ENCODE data around the gene VPS11.
"Not testable (repeated sequence)": the region's sequence is repeated elsewhere in the genome, so short reads cannot be mapped to it uniquely, and the experiment has no call there.

The VPS11 gene

DNA sequence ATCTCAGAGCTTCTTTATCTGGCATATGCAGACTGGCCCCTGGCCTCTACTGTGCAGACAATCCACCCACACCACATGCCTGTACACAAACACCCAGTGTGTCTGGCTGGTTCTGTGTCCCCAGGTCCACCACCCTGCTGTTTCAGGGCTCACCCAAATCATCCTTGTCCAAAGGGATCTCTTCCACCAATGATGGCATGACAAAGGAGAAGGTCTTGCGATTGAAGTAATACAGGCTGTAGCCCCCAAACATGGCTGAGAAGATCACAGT, 38.6 kb upstream of the VPS11 start:
- DNase-seq (ENCODE audit: low read depth), result no peak
- TF ChIP-seq, protein P1, sequence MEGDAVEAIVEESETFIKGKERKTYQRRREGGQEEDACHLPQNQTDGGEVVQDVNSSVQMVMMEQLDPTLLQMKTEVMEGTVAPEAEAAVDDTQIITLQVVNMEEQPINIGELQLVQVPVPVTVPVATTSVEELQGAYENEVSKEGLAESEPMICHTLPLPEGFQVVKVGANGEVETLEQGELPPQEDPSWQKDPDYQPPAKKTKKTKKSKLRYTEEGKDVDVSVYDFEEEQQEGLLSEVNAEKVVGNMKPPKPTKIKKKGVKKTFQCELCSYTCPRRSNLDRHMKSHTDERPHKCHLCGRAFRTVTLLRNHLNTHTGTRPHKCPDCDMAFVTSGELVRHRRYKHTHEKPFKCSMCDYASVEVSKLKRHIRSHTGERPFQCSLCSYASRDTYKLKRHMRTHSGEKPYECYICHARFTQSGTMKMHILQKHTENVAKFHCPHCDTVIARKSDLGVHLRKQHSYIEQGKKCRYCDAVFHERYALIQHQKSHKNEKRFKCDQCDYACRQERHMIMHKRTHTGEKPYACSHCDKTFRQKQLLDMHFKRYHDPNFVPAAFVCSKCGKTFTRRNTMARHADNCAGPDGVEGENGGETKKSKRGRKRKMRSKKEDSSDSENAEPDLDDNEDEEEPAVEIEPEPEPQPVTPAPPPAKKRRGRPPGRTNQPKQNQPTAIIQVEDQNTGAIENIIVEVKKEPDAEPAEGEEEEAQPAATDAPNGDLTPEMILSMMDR (IDR thresholded peaks at IDR 0.05; ENCODE audit: low read depth, low read length, missing control alignments), result no peak
- H3K4me3 ChIP-seq (ENCODE audit: low read depth, low read length), result no peak overlapping the region

DNA sequence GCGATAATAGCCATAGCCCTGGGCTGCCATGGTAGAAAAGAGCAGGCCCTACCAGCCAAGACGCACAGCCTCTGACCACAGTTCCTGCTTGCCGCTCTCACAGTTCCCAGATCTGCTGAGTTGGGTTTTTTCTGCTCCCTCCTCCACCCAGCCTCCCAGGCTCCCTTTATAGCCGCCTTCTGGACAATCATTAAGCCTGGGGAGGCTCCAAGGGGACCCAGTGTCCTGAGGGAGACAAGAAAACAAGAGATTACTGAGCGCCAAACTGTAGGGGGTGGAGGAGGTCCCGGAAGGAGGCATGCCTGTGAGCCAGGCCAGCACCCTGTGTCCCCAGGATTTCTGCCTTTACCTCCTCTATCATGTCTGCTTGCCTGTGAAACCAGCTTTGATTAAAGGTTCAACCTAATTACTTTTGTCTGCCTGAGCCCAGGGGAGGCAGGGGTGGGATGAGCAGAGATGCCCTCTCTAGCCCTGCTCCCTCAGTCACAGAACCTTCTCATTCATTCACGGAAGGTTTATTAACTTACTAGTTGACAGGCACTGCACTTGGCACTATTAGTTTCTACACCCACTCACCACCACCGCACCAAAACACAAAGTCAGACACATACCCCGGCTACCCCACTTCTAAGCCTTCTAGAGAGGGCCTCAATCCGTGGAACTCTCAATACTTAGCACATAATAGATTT, 38.1 kb upstream of the VPS11 start:
- H3K4me3 ChIP-seq (ENCODE audit: low read depth, low read length), result peak overlapping the region; percentile 73
- no peak for DNase-seq (ENCODE audit: low read depth)
- TF ChIP-seq, protein P1 (IDR thresholded peaks at IDR 0.05; ENCODE audit: low read depth, low read length, missing control alignments), result no peak

DNA sequence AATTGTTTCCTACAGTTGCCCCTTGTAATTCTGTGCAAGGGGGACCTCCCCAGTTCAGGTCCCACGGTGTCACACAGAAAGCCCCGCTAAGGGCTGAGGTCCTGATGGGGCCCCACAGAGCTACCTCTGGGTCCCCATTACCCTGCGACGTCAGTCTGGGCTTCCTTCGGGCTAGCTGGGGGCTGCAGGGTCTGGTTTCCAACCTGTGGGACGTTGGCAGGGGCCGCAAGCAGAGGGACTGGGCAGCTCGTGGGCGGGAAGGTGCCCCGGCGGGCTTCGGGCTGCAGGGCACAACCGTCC, 37.6 kb upstream of the VPS11 start:
- no peak for DNase-seq (ENCODE audit: low read depth)
- TF ChIP-seq, protein P1 (IDR thresholded peaks at IDR 0.05; ENCODE audit: low read depth, low read length, missing control alignments), result no peak
- H3K4me3 ChIP-seq (ENCODE audit: low read depth, low read length), result peak overlapping the region; percentile 73

DNA sequence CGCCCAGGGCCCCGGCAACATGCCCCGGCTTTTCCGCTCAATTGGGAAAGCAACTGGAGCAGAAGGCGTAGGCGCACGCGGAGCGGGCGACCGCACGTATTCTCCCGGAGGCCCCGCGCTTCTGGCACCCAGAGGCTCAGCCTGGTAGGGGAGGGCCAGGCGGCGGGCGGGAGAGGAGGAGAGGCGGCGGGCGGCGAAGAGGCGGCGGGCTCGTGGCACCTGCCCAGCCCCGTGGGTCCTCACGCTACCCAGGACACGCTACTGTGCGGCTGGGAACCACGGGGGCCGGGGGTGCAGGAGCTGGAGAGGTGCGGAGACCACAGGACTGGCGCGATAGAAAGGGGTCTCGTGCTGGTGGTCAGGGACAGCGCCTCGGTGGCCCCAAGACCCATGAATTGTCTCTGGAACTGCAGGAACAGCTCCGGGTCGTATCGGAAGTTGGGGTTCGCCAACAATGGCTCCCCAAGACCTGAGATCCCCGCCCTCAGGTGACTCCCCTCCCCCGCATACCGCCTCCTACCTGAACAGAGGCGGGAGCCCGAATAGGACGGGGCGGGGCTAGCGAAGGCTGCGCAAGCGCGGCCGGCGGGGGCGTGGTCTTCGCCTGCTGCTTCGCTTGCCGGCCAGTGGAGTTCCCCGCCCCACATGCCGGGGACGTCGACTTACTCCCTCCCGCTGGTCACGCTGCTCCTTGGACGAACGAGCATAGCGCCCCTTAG, 37.1 kb upstream of the VPS11 start, which contains the start of gene SLC37A4:
Gene SLC37A4, minus strand, starts transcription at position 549 of the 719 bp plus-strand sequence.
- H3K4me3 ChIP-seq (ENCODE audit: low read depth, low read length), result peak within 1 kb of the TSS; percentile 73
- TF ChIP-seq, protein P1 (IDR thresholded peaks at IDR 0.05; ENCODE audit: low read depth, low read length, missing control alignments), result no peak
- peak; percentile 96 for DNase-seq (ENCODE audit: low read depth)

DNA sequence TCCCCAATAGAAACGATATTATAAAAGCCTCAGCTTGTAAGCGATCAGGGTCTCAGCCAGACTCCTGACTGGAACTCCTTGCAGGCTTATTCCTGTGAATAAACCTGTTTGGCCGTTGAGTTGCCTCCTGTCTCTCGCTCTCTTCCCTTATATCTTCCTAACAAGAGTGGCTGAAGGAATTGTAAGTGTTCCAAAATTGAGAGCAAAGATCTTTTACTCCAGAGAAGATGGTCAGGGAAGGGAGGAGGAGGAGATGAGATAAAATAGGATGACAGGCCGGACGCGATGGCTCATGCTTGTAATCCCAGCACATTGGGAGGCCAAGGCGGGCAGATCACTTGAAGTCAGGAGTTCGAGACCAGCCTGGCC, 35.7 kb upstream of the VPS11 start:
- TF ChIP-seq, protein P1 (IDR thresholded peaks at IDR 0.05; ENCODE audit: low read depth, low read length, missing control alignments), result no peak
- no peak for DNase-seq (ENCODE audit: low read depth)
- no peak overlapping the region for H3K4me3 ChIP-seq (ENCODE audit: low read depth, low read length)

DNA sequence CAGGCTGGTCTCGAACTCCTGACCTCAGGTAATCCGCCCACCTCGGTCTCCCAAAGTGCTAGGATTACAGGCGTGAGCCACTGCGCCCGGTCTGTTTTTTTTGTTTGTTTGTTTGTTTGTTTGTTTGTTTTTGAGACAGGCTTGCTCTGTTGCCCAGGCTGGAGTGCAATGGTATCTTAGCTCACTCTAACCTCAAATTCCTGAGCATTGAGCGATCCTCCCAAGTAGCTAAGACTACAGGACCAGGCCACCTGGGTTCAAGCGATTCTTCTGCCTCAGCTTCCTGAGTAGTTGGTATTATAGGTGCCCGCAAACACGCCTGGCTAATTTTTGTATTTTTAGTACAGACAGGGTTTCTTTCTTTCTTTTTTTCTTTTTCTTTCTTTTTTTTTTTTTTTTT, 34.2 kb upstream of the VPS11 start:
- not testable (repeated sequence) for DNase-seq (ENCODE audit: low read depth)

DNA sequence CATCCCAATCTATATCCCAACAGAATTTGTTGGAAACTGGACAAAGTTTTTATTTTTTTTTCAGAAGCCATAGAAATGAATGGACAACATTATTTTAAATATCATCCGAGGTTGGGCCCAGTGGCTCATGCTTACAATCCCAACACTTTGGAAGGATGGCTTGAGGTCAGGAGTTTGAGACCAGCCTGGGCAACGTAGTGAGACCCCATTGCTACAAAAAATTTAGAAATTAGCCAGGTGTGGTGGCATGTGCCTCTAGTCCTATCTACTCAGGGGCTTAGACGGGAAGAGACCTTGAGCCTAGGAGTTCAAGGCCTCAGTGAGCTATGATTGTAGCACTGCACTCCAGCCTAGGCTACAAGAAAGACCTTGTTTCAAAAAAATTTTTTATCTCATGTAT, 32.8 kb upstream of the VPS11 start:
- no peak overlapping the region for H3K4me3 ChIP-seq (ENCODE audit: low read depth, low read length)
- DNase-seq (ENCODE audit: low read depth), result no peak
- TF ChIP-seq, protein P1 (IDR thresholded peaks at IDR 0.05; ENCODE audit: low read depth, low read length, missing control alignments), result no peak

More for the DNA sequence above, 34.2 kb upstream of the VPS11 start:
- not testable (repeated sequence) for H3K4me3 ChIP-seq (ENCODE audit: low read depth, low read length)

Measured in GM12864 (cell line).